AG10803 (cell line): ENCODE data around the gene NEMP2.

Experiments
- DNase-seq: peaks from one replicate; pipeline ENCODE4 v3.0.0; 2010; ENCODE audit warnings: low read depth
- H3K4me3 ChIP-seq: 2 replicates; pipeline ENCODE4 v1.5.1; 2011; ENCODE audit warnings: mild to moderate bottlenecking, low read length, control low read depth
- CTCF ChIP-seq: conservative IDR thresholded peaks from 2 replicates; pipeline ENCODE4 v1.5.1; 2011; ENCODE audit warnings: mild to moderate bottlenecking, low read length, control low read depth, inconsistent platforms

The NEMP2 gene

GRCh38 chr2:190534310-190535120 lies at the start of gene NEMP2:
NEMP2 (minus strand) TSS chr2:190534722; CDS start chr2:190534655, 67 bp downstream.
- peak; percentile 43 for DNase-seq
- peak within 1 kb of the TSS; percentile 68 for H3K4me3 ChIP-seq
- no peak for TF ChIP-seq CTCF

- DNase-seq: no peak
- TF ChIP-seq CTCF: no peak
- H3K4me3 ChIP-seq: no peak overlapping the region
These were observed 49.2 kb upstream of the NEMP2 start for GRCh38 chr2:190583507-190584337.

- TF ChIP-seq CTCF: no peak
- no peak overlapping the region for H3K4me3 ChIP-seq
- no peak for DNase-seq
These were observed 48.4 kb upstream of the NEMP2 start for GRCh38 chr2:190582736-190583506.

- no peak for DNase-seq
- no peak for TF ChIP-seq CTCF
- H3K4me3 ChIP-seq: no peak overlapping the region
These were observed 47.5 kb upstream of the NEMP2 start for GRCh38 chr2:190582019-190582418.

GRCh38 chr2:190579915-190580846 lies 45.7 kb upstream of the NEMP2 start:
- TF ChIP-seq CTCF: no peak
- no peak overlapping the region for H3K4me3 ChIP-seq
- DNase-seq: no peak

- no peak overlapping the region for H3K4me3 ChIP-seq
- no peak for DNase-seq
- no peak for TF ChIP-seq CTCF
These were observed 44.5 kb upstream of the NEMP2 start for GRCh38 chr2:190579058-190579410.
